HepG2 (cell line): ENCODE data around the gene ZNF512B. TPM values are rescaled to one million over a fixed set of nuclear protein-coding genes. Genes with fewer than 3 reads are reported as not detected.

Source experiments
- EHMT2 ChIP-seq: fragments of 200-600 bp; sonication (generic); IDR thresholded peaks from 2 replicates; pipeline ENCODE4 v1.7.0; 2017; ENCODE audit warnings: antibody characterized with exemption, low read depth, low read length, borderline replicate concordance
- FIP1L1 ChIP-seq: fragments of 200-400 bp; formaldehyde crosslinking; IDR thresholded peaks from 2 replicates; pipeline ENCODE4 v1.6.1; 2018; ENCODE audit warnings: low read depth, mild to moderate bottlenecking, low read length, moderate library complexity, borderline replicate concordance; ENCODE audit not compliant: insufficient read depth
- FOSL1 ChIP-seq: sonication (generic); formaldehyde crosslinking; IDR thresholded peaks from 2 replicates; pipeline ENCODE4 v1.9.0; 2021; ENCODE audit warnings: missing genetic modification reagents, borderline replicate concordance
- ONECUT2 ChIP-seq: sonication (generic); formaldehyde crosslinking; IDR thresholded peaks from 2 replicates; pipeline ENCODE4 v1.4.0; 2020; ENCODE audit warnings: missing genetic modification reagents
- PHB2 ChIP-seq: fragments of 450-650 bp; IDR thresholded peaks from 2 replicates; pipeline ENCODE4 v1.6.1; 2018; ENCODE audit not compliant: partially characterized antibody
- POLR2AphosphoS2 ChIP-seq: IDR thresholded peaks from 2 replicates; pipeline ENCODE4 v1.6.1; 2011; ENCODE audit warnings: low read depth, low read length, improper control_type of control experiment
- ZFP90 ChIP-seq: sonication (generic); formaldehyde crosslinking; IDR thresholded peaks from 2 replicates; pipeline ENCODE4 v1.8.0; 2022; ENCODE audit warnings: missing genetic modification reagents, mild to moderate bottlenecking, inconsistent platforms, borderline replicate concordance
- ZNF430 ChIP-seq: sonication (generic); formaldehyde crosslinking; IDR thresholded peaks from 2 replicates; pipeline ENCODE4 v1.9.0; 2021; ENCODE audit warnings: mild to moderate bottlenecking, missing genetic modification reagents
- ZNF619 ChIP-seq: sonication (generic); formaldehyde crosslinking; IDR thresholded peaks from 2 replicates; pipeline ENCODE4 v1.4.0; 2020; ENCODE audit warnings: mild to moderate bottlenecking, missing genetic modification reagents
- ZNF660 ChIP-seq: sonication (generic); formaldehyde crosslinking; IDR thresholded peaks from 2 replicates; pipeline ENCODE4 v1.5.1; 2020; ENCODE audit warnings: mild to moderate bottlenecking, low read depth, missing genetic modification reagents, borderline replicate concordance
- polyA plus RNA-seq, 8 experiments: library from polyadenylated mRNA; depleted of rRNA in 3 of 8; stranded (reverse) in 7 of 8; unstranded in 1 of 8; fragments of >200 nt; fragmentation: Illumina TruSeq in 4 of 8; extraction: Trizol in 4 of 8; gene quantifications; 2 replicates each; pipeline versions ENCODE4 v1.2.1 to v1.2.3, GENCODE V29; 2011 to 2016; ENCODE audit warnings: low read depth in 4 of 8, missing spikeins in 1 of 8, mixed read lengths in 1 of 8; ENCODE audit not compliant: insufficient read depth in 1 of 8
- total RNA-seq, 5 experiments: library from RNA; depleted of rRNA; stranded (reverse); fragments of >200 nt; fragmentation: Illumina TruSeq; extraction: Trizol; gene quantifications; 2 replicates each; pipeline ENCODE4 v1.2.3, GENCODE V29; 2016; ENCODE audit warnings: low read depth in 1 of 5
- TF ChIP-seq, protein P1 (sequence below): sonication (generic); formaldehyde crosslinking; IDR thresholded peaks from 2 replicates; pipeline ENCODE4 v1.5.0; 2020; ENCODE audit warnings: mild to moderate bottlenecking, missing genetic modification reagents
- TF ChIP-seq, protein P2 (sequence below): fragments of 450-650 bp; IDR thresholded peaks from 2 replicates; pipeline ENCODE4 v1.6.1; 2017
- TF ChIP-seq, protein P3 (sequence below): IDR thresholded peaks from 2 replicates; pipeline ENCODE4 v1.6.1; 2016; ENCODE audit warnings: low read depth, control low read depth
- TF ChIP-seq, protein P4 (sequence below), 2 experiments: sonication (generic) in 1 of 2; formaldehyde crosslinking in 1 of 2; IDR thresholded peaks; 2 replicates each; pipeline versions ENCODE4 v1.4.0 to v1.6.1; 2018 to 2020; ENCODE audit warnings: missing genetic modification reagents in 2 of 2, borderline replicate concordance in 1 of 2, low read depth in 1 of 2, mild to moderate bottlenecking in 1 of 2, missing biosample characterization in 1 of 2
- TF ChIP-seq, protein P5 (sequence below): sonication (generic); formaldehyde crosslinking; IDR thresholded peaks from 2 replicates; pipeline ENCODE4 v1.4.0; 2020; ENCODE audit warnings: missing genetic modification reagents
- TF ChIP-seq, protein P6 (sequence below): sonication (generic); formaldehyde crosslinking; IDR thresholded peaks from 2 replicates; pipeline ENCODE4 v1.9.0; 2022; ENCODE audit warnings: low read depth, missing genetic modification reagents

ZNF512B gene
- total and polyA plus RNA-seq, 2 of the 13 experiments (the other 11 are each of a cell fraction or from before 2014, with no cell fraction given), result 11.5 to 30.6 TPM

DNA sequence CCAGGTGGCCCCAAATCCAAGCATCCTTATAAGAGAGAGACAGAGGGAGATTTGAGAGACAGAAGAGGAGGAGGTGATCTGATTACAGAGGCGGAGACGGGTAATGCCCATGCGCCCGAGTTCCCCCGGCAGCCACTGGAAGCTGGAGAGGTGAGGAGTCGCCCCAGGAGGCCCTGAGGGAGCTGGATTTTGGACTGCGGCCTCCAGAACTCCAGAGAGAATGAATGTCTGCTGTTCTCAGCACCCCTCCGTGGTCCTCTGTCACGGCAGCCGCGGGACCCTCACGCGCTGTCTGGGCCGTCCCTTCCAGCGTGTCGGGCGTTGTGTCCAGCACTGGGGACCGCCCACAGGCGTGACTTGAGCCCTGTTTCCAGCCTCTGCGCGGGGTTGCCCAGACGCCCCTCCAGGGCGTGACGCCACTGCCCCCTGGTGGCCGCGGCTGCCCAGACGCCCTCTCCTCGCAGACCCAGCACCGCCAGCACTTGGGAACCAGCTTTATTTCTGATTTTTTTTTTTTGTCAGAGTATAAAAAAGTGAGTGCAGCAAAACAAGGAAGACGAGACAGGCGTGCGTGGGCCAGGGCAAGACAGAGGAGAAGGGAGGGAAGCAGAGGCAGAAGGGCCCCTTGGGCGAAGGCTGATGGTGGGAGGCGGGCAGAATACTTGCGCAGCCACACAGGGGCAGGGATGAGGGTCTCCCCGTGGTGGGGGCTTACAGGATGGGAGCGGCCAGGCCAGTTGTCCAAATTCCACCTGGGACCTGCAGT is 4.1 kb upstream of the ZNF512B start (continued):
- TF ChIP-seq, protein P1, sequence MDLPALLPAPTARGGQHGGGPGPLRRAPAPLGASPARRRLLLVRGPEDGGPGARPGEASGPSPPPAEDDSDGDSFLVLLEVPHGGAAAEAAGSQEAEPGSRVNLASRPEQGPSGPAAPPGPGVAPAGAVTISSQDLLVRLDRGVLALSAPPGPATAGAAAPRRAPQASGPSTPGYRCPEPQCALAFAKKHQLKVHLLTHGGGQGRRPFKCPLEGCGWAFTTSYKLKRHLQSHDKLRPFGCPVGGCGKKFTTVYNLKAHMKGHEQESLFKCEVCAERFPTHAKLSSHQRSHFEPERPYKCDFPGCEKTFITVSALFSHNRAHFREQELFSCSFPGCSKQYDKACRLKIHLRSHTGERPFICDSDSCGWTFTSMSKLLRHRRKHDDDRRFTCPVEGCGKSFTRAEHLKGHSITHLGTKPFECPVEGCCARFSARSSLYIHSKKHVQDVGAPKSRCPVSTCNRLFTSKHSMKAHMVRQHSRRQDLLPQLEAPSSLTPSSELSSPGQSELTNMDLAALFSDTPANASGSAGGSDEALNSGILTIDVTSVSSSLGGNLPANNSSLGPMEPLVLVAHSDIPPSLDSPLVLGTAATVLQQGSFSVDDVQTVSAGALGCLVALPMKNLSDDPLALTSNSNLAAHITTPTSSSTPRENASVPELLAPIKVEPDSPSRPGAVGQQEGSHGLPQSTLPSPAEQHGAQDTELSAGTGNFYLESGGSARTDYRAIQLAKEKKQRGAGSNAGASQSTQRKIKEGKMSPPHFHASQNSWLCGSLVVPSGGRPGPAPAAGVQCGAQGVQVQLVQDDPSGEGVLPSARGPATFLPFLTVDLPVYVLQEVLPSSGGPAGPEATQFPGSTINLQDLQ, result peak; percentile 99
- TF ChIP-seq FOSL1 (CRISPR knock-in tag), result 0 out of 2 replicates have a peak, but pooled peaks have one; percentile 43
- TF ChIP-seq ZFP90, result peak; percentile 97
- TF ChIP-seq, protein P2, sequence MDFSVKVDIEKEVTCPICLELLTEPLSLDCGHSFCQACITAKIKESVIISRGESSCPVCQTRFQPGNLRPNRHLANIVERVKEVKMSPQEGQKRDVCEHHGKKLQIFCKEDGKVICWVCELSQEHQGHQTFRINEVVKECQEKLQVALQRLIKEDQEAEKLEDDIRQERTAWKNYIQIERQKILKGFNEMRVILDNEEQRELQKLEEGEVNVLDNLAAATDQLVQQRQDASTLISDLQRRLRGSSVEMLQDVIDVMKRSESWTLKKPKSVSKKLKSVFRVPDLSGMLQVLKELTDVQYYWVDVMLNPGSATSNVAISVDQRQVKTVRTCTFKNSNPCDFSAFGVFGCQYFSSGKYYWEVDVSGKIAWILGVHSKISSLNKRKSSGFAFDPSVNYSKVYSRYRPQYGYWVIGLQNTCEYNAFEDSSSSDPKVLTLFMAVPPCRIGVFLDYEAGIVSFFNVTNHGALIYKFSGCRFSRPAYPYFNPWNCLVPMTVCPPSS, result no peak
- peak; percentile 62; the same call in 1 of the 2 replicates for TF ChIP-seq ZNF660 (CRISPR knock-in tag)
- TF ChIP-seq, protein P3, sequence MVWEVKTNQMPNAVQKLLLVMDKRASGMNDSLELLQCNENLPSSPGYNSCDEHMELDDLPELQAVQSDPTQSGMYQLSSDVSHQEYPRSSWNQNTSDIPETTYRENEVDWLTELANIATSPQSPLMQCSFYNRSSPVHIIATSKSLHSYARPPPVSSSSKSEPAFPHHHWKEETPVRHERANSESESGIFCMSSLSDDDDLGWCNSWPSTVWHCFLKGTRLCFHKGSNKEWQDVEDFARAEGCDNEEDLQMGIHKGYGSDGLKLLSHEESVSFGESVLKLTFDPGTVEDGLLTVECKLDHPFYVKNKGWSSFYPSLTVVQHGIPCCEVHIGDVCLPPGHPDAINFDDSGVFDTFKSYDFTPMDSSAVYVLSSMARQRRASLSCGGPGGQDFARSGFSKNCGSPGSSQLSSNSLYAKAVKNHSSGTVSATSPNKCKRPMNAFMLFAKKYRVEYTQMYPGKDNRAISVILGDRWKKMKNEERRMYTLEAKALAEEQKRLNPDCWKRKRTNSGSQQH (CRISPR knock-in tag), result peak; percentile 72; the same call in 1 of the 2 replicates
- TF ChIP-seq FIP1L1, result no peak
- peak; percentile 24; the same call in 1 of the 2 replicates for TF ChIP-seq ZNF430 (CRISPR knock-in tag)
- no peak for TF ChIP-seq EHMT2
- no peak for TF ChIP-seq PHB2
- TF ChIP-seq ZNF619 (CRISPR knock-in tag), result peak; percentile 96
- TF ChIP-seq, protein P4, sequence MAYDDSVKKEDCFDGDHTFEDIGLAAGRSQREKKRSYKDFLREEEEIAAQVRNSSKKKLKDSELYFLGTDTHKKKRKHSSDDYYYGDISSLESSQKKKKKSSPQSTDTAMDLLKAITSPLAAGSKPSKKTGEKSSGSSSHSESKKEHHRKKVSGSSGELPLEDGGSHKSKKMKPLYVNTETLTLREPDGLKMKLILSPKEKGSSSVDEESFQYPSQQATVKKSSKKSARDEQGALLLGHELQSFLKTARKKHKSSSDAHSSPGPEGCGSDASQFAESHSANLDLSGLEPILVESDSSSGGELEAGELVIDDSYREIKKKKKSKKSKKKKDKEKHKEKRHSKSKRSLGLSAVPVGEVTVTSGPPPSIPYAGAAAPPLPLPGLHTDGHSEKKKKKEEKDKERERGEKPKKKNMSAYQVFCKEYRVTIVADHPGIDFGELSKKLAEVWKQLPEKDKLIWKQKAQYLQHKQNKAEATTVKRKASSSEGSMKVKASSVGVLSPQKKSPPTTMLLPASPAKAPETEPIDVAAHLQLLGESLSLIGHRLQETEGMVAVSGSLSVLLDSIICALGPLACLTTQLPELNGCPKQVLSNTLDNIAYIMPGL (CRISPR knock-in tag; IDR thresholded peaks at IDR 0.05; ENCODE audit: borderline replicate concordance in 1 of 2, low read depth in 1 of 2), result peak; percentile 95 to 97
- TF ChIP-seq, protein P5, sequence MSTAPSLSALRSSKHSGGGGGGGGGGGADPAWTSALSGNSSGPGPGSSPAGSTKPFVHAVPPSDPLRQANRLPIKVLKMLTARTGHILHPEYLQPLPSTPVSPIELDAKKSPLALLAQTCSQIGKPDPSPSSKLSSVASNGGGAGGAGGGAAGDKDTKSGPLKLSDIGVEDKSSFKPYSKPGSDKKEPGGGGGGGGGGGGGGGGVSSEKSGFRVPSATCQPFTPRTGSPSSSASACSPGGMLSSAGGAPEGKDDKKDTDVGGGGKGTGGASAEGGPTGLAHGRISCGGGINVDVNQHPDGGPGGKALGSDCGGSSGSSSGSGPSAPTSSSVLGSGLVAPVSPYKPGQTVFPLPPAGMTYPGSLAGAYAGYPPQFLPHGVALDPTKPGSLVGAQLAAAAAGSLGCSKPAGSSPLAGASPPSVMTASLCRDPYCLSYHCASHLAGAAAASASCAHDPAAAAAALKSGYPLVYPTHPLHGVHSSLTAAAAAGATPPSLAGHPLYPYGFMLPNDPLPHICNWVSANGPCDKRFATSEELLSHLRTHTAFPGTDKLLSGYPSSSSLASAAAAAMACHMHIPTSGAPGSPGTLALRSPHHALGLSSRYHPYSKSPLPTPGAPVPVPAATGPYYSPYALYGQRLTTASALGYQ (CRISPR knock-in tag), result peak; percentile 74; the same call in 1 of the 2 replicates
- no peak for TF ChIP-seq ONECUT2 (CRISPR knock-in tag)
- TF ChIP-seq, protein P6, sequence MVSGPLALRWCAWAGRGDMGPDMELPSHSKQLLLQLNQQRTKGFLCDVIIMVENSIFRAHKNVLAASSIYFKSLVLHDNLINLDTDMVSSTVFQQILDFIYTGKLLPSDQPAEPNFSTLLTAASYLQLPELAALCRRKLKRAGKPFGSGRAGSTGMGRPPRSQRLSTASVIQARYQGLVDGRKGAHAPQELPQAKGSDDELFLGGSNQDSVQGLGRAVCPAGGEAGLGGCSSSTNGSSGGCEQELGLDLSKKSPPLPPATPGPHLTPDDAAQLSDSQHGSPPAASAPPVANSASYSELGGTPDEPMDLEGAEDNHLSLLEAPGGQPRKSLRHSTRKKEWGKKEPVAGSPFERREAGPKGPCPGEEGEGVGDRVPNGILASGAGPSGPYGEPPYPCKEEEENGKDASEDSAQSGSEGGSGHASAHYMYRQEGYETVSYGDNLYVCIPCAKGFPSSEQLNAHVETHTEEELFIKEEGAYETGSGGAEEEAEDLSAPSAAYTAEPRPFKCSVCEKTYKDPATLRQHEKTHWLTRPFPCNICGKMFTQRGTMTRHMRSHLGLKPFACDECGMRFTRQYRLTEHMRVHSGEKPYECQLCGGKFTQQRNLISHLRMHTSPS (CRISPR knock-in tag), result peak; percentile 66
- TF ChIP-seq POLR2AphosphoS2, result no peak
